Panc1 (cell line): Measurements from ENCODE around the gene RPSA. TPM values are rescaled to one million over a fixed set of nuclear protein-coding genes. Genes with fewer than 3 reads are reported as not detected.

Experiments used
- ATAC-seq: fragments of 200-7000 bp; cut with Tn5 transposase; 2 replicates; pipeline ENCODE4 v1.9.1; 2020; ENCODE audit warnings: mild to moderate bottlenecking, moderate library complexity
- BruUV-seq: library from RNA; stranded (reverse); fragments of 400-500 nt; replicated peaks from 2 replicates; lab custom pipeline; 2021; lab: Mats Ljungman, UMichigan
- CTCF ChIA-PET: fragments of 300-600 bp; sonication (Branson Sonifier 250); formaldehyde crosslinking; loops from one replicate; lab custom pipeline; 2022; ENCODE audit warnings: antibody characterized with exemption; lab: Charles Lee
- POLR2A ChIA-PET: fragments of 300-600 bp; sonication (Branson Sonifier 250); formaldehyde crosslinking; loops from one replicate; lab custom pipeline; 2022; ENCODE audit warnings: antibody characterized with exemption; lab: Charles Lee
- DNase-seq: peaks from one replicate; pipeline ENCODE4 v3.0.0-alpha.2; 2010; ENCODE audit warnings: low read depth, low spot score
- H3K27ac ChIP-seq: 2 replicates; pipeline ENCODE4 v1.5.1; 2011; ENCODE audit warnings: mild to moderate bottlenecking, low read length, inconsistent platforms
- H3K27me3 ChIP-seq: fragments of 200-500 bp; sonication (Bioruptor generic); 2 replicates; pipeline ENCODE4 v1.6.0; 2014; ENCODE audit warnings: low read length, inconsistent platforms; ENCODE audit not compliant: control insufficient read depth, insufficient read depth
- H3K36me3 ChIP-seq: fragments of 200-500 bp; sonication (Bioruptor generic); 2 replicates; pipeline ENCODE4 v1.5.1; 2014; ENCODE audit warnings: inconsistent platforms, mild to moderate bottlenecking, low read length, moderate library complexity; ENCODE audit not compliant: control insufficient read depth, insufficient read depth
- H3K4me1 ChIP-seq: 2 replicates; pipeline ENCODE4 v1.5.1; 2011; ENCODE audit warnings: inconsistent platforms, mild to moderate bottlenecking, low read length, moderate library complexity; ENCODE audit not compliant: control insufficient read depth, insufficient read depth
- H3K4me3 ChIP-seq, 2 experiments: 2 replicates each; pipeline ENCODE4 v1.5.1; 2011 to 2012; ENCODE audit warnings: low read depth in 2 of 2, low read length in 2 of 2, mild to moderate bottlenecking in 2 of 2, inconsistent platforms in 1 of 2, moderate library complexity in 1 of 2
- H3K9me3 ChIP-seq: fragments of 200-500 bp; sonication (Bioruptor generic); 2 replicates; pipeline ENCODE4 v1.5.1; 2014; ENCODE audit warnings: low read depth, mild to moderate bottlenecking, inconsistent platforms, low read length, moderate library complexity; ENCODE audit not compliant: control insufficient read depth, insufficient read depth
- POLR2AphosphoS5 ChIP-seq: IDR thresholded peaks from 2 replicates; pipeline ENCODE4 v1.6.1; 2012; ENCODE audit warnings: mild to moderate bottlenecking, low read depth, low read length, moderate library complexity
- SIN3A ChIP-seq: IDR thresholded peaks from 2 replicates; pipeline ENCODE4 v1.6.1; 2012; ENCODE audit warnings: low read depth, mild to moderate bottlenecking, low read length, moderate library complexity, borderline replicate concordance; ENCODE audit not compliant: insufficient read depth
- TCF7L2 ChIP-seq: IDR thresholded peaks from 2 replicates; pipeline ENCODE4 v1.6.1; 2011; ENCODE audit warnings: mild to moderate bottlenecking, low read depth, low read length, inconsistent platforms
- in situ Hi-C: cut with HindIII; loops from 2 replicates; pipeline ENCODE4 v1.10.0; 2016; ENCODE audit warnings: low sequenced_read_pairs, low pct_unique_long_range_greater_than_20kb
- intact Hi-C: fragments of 100-400 bp; cut with micrococcal nuclease; formaldehyde crosslinking; loops from one replicate; pipeline ENCODE4 v1.10.0; 2022; ENCODE audit not compliant: unreplicated experiment
- total RNA-seq: library from RNA; stranded (reverse); gene quantifications from one replicate; pipeline ENCODE4 v1.2.1, GENCODE V29; 2021; ENCODE audit not compliant: unreplicated experiment
- TF ChIP-seq, protein P1 (sequence below): fragments of 450-650 bp; IDR thresholded peaks from 2 replicates; pipeline ENCODE4 v1.5.1; 2017; ENCODE audit warnings: mild to moderate bottlenecking
- TF ChIP-seq, protein P2 (sequence below), 2 experiments: IDR thresholded peaks; 2 replicates each; pipeline ENCODE4 v1.6.1; 2011 to 2012; ENCODE audit warnings: low read depth in 2 of 2, control low read depth in 1 of 2, low read length in 1 of 2, mild to moderate bottlenecking in 1 of 2, moderate library complexity in 1 of 2; ENCODE audit not compliant: insufficient read depth in 1 of 2

RPSA gene
- total RNA-seq, 1 experiment from 2014 or later: 856 TPM

DNA sequence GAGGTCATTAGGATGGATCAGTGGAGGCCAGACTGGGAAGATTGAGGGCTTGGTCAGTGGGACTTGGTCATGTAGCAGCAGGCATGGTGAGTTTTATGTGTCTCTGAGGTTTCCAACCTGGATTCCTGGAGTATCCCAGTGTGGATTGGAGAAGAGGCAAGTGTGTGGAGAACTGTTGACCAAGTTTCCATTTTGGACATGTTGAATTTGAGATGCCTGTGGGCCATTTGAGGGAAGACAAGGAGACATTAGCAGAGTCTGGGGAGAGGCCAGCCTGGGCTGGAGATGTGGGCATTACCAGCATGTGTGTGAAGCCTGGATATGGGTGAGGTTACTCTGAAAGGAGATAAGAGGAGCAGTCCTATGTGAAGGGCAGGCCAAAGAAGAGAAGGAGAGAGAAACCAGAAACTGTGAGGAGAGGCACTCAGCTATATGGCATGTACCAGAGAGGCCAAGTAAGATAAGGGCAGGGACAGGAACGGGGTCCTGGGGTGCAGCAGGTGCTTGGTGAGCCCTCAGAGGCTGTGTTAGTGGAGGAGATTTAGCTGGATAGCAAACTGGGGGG is 19.0 kb upstream of the RPSA start:
- Histone ChIP-seq H3K4me1 (peaks cover 13% of the 10 kb centered on the region), H3K36me3 (no peaks in the 10 kb centered on the region; the same call in 1 of the 2 replicates), H3K9me3 (no peaks in the 10 kb centered on the region), H3K4me3 (no peak overlapping the region), H3K27ac (no peak overlapping the region), H3K27me3 (no peaks in the 10 kb centered on the region)
- BruUV-seq: no TSS peak
- CTCF ChIA-PET: no interaction called here
- DNase-seq (no peak), ATAC-seq (no peak)
- intact Hi-C loops: no loop called here
- POLR2A ChIA-PET: no interaction called here
- in situ Hi-C loops: no loop called here
- TF ChIP-seq TCF7L2: no peak

DNA sequence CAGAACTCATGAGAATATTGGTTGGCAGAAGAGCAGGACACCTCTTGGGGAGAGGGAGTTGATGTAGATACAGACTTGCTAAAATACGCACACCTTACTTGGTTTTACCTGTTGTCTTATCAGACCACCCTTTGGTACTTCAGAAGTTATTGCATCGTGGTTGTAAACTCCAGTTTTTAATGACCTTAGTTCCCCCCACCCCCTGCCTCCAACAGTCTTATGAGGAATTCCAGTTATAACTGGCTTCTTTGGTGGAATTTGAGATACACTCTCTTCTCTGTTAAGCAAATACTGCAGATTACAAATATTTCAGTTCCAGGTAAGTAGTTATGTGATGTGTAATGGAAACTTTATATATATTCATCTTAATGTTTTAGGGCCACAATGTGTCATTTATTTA is 18.4 kb upstream of the RPSA start:
- BruUV-seq: no TSS peak
- DNase-seq: no peak
- Histone ChIP-seq H3K4me1 (peaks cover 9% of the 10 kb centered on the region; the same call in 1 of the 2 replicates), H3K36me3 (no peaks in the 10 kb centered on the region; the same call in 1 of the 2 replicates), H3K4me3 (no peak overlapping the region), H3K27me3 (no peaks in the 10 kb centered on the region), H3K27ac (no peak overlapping the region), H3K9me3 (no peaks in the 10 kb centered on the region)
- CTCF ChIA-PET: no interaction called here
- POLR2A ChIA-PET: no interaction called here
- TF ChIP-seq, protein P1, sequence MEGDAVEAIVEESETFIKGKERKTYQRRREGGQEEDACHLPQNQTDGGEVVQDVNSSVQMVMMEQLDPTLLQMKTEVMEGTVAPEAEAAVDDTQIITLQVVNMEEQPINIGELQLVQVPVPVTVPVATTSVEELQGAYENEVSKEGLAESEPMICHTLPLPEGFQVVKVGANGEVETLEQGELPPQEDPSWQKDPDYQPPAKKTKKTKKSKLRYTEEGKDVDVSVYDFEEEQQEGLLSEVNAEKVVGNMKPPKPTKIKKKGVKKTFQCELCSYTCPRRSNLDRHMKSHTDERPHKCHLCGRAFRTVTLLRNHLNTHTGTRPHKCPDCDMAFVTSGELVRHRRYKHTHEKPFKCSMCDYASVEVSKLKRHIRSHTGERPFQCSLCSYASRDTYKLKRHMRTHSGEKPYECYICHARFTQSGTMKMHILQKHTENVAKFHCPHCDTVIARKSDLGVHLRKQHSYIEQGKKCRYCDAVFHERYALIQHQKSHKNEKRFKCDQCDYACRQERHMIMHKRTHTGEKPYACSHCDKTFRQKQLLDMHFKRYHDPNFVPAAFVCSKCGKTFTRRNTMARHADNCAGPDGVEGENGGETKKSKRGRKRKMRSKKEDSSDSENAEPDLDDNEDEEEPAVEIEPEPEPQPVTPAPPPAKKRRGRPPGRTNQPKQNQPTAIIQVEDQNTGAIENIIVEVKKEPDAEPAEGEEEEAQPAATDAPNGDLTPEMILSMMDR: no peak
- TF ChIP-seq POLR2AphosphoS5: no peak
- TF ChIP-seq, protein P2, sequence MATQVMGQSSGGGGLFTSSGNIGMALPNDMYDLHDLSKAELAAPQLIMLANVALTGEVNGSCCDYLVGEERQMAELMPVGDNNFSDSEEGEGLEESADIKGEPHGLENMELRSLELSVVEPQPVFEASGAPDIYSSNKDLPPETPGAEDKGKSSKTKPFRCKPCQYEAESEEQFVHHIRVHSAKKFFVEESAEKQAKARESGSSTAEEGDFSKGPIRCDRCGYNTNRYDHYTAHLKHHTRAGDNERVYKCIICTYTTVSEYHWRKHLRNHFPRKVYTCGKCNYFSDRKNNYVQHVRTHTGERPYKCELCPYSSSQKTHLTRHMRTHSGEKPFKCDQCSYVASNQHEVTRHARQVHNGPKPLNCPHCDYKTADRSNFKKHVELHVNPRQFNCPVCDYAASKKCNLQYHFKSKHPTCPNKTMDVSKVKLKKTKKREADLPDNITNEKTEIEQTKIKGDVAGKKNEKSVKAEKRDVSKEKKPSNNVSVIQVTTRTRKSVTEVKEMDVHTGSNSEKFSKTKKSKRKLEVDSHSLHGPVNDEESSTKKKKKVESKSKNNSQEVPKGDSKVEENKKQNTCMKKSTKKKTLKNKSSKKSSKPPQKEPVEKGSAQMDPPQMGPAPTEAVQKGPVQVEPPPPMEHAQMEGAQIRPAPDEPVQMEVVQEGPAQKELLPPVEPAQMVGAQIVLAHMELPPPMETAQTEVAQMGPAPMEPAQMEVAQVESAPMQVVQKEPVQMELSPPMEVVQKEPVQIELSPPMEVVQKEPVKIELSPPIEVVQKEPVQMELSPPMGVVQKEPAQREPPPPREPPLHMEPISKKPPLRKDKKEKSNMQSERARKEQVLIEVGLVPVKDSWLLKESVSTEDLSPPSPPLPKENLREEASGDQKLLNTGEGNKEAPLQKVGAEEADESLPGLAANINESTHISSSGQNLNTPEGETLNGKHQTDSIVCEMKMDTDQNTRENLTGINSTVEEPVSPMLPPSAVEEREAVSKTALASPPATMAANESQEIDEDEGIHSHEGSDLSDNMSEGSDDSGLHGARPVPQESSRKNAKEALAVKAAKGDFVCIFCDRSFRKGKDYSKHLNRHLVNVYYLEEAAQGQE (IDR thresholded peaks at IDR 0.05; ENCODE audit: insufficient read depth in 1 of 2, low read depth in 2 of 2, low read length in 1 of 2): no peak
- TF ChIP-seq SIN3A: no peak
- no peak for TF ChIP-seq TCF7L2
- ATAC-seq: no peak
- intact Hi-C loops: no loop called here
- in situ Hi-C loops: no loop called here

DNA sequence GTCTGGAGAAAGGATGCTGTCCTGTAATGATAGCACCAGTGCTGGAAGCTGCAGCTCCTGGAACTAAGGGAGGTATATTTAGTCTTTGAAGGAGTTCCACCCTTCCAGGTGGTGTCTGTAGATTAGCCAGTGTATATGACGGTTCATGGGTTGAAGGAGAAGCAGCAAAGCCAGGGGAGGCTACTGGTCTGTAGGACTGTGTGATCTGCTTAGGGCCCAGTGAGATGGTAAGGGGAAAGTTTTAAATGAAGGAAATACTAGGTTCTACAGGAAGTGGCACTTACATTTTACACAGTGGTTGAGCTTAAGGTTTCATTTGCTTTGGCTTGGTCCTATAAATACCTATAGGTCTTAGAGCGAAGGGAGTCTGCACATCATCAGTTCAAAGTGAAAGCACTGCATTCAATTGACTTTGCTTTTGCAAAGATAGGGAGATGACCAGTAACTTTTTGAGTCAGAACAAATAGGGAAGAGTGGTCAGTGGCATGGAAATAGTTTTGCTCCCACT is 17.7 kb upstream of the RPSA start:
- ATAC-seq (no peak), DNase-seq (no peak)
- Histone ChIP-seq H3K4me1 (peaks cover 9% of the 10 kb centered on the region; the same call in 1 of the 2 replicates), H3K27me3 (no peaks in the 10 kb centered on the region), H3K27ac (no peak overlapping the region), H3K4me3 (no peak overlapping the region), H3K9me3 (no peaks in the 10 kb centered on the region), H3K36me3 (no peaks in the 10 kb centered on the region)
- POLR2A ChIA-PET: no interaction called here
- CTCF ChIA-PET: no interaction called here
- BruUV-seq: no TSS peak
- in situ Hi-C loops (no loop called here), intact Hi-C loops (no loop called here)
- no peak for TF ChIP-seq SIN3A
- TF ChIP-seq POLR2AphosphoS5: no peak
- TF ChIP-seq, protein P2 (IDR thresholded peaks at IDR 0.05; ENCODE audit: insufficient read depth in 1 of 2, low read depth in 2 of 2, low read length in 1 of 2): no peak
- TF ChIP-seq, protein P1: no peak
- TF ChIP-seq TCF7L2: no peak
